GM18511 (cell line): ENCODE data around the gene ST3GAL3.
A peak's percentile ranks its signal among the peaks of the same experiment; 100 is the strongest.

Source experiments
- ATAC-seq: cut with Tn5 transposase; IDR thresholded peaks from one replicate; pipeline ENCODE4 v1.9.1; 2021; ENCODE audit warnings: mild to moderate bottlenecking, moderate library complexity; ENCODE audit not compliant: unreplicated experiment

Gene ST3GAL3

GRCh38 chr1:43936431-43937151, 229.3 kb downstream of the ST3GAL3 start:
- no peak for ATAC-seq

GRCh38 chr1:43937179-43937865, 230.0 kb downstream of the ST3GAL3 start:
- ATAC-seq: no peak

GRCh38 chr1:43938383-43938782, 231.0 kb downstream of the ST3GAL3 start:
- ATAC-seq: no peak

GRCh38 chr1:43938892-43939587, 231.7 kb downstream of the ST3GAL3 start:
- ATAC-seq: no peak

GRCh38 chr1:43942411-43942810, 235.1 kb downstream of the ST3GAL3 start:
- no peak for ATAC-seq

- ATAC-seq: no peak
Measured at GRCh38 chr1:43944860-43945259, 237.5 kb downstream of the ST3GAL3 start.

- no peak for ATAC-seq
Measured at GRCh38 chr1:43945674-43946235, 238.4 kb downstream of the ST3GAL3 start.

- ATAC-seq: peak; percentile 92
Measured at GRCh38 chr1:43946236-43947060, 239.1 kb downstream of the ST3GAL3 start, which contains the start of gene IPO13. IPO13 (plus strand) TSS chr1:43946950; CDS start chr1:43947601, 651 bp downstream.

GRCh38 chr1:43947061-43947873, 239.9 kb downstream of the ST3GAL3 start:
- no peak for ATAC-seq

GRCh38 chr1:43947874-43948437, 240.6 kb downstream of the ST3GAL3 start:
- ATAC-seq: no peak

GRCh38 chr1:43949678-43950077, 242.3 kb downstream of the ST3GAL3 start:
- ATAC-seq: no peak

GRCh38 chr1:43951021-43951985, 244.0 kb downstream of the ST3GAL3 start:
- no peak for ATAC-seq

GRCh38 chr1:43952731-43953346, 245.5 kb downstream of the ST3GAL3 start:
- ATAC-seq: no peak

- ATAC-seq: no peak
Measured at GRCh38 chr1:43953361-43953760, 246.0 kb downstream of the ST3GAL3 start.

- ATAC-seq: no peak
Measured at GRCh38 chr1:43954036-43954435, 246.7 kb downstream of the ST3GAL3 start.

GRCh38 chr1:43956234-43956633, 248.9 kb downstream of the ST3GAL3 start:
- no peak for ATAC-seq

- no peak for ATAC-seq
Measured at GRCh38 chr1:43957407-43958040, 250.2 kb downstream of the ST3GAL3 start.
